Measurements from ENCODE around the gene TBX18. TPM values are rescaled to one million over a fixed set of nuclear protein-coding genes. Genes with fewer than 3 reads are reported as not detected.

The TBX18 gene
- total RNA-seq, 1 donor from 2014 or later = 1.3 TPM

- no peak for FAIRE-seq
- no peaks in the 10 kb centered on the region for H3K36me3 ChIP-seq (ENCODE audit: control insufficient read depth, insufficient read depth, low read length)
Measured at GRCh38 chr6:84789170-84789569, 24.8 kb upstream of the TBX18 start.

GRCh38 chr6:84788689-84789088 is 24.3 kb upstream of the TBX18 start:
- DNase-seq (ENCODE audit: low read depth) = no peak
- no peaks in the 10 kb centered on the region for H3K36me3 ChIP-seq (ENCODE audit: control insufficient read depth, insufficient read depth, low read length)
- peaks cover 4% of the 10 kb centered on the region for H3K27me3 ChIP-seq (ENCODE audit: control insufficient read depth, insufficient read depth, low read length)
- no peak for FAIRE-seq
- H3K4me3 ChIP-seq (ENCODE audit: low read depth, low read length) = no peak overlapping the region
- no peak for TF ChIP-seq CTCF (IDR thresholded peaks at IDR 0.05; ENCODE audit: insufficient read depth, low read length, severe bottlenecking)

More at GRCh38 chr6:84789170-84789569, 24.8 kb upstream of the TBX18 start:
- no peak for TF ChIP-seq CTCF (IDR thresholded peaks at IDR 0.05; ENCODE audit: insufficient read depth, low read length, severe bottlenecking)
- no peak for DNase-seq (ENCODE audit: low read depth)
- H3K27me3 ChIP-seq (ENCODE audit: control insufficient read depth, insufficient read depth, low read length) = peaks cover 4% of the 10 kb centered on the region
- H3K4me3 ChIP-seq (ENCODE audit: low read depth, low read length) = no peak overlapping the region

GRCh38 chr6:84785671-84786070 is 21.3 kb upstream of the TBX18 start:
- Histone ChIP-seq H3K4me3 (ENCODE audit: low read depth, low read length) (no peak overlapping the region), H3K36me3 (ENCODE audit: control insufficient read depth, insufficient read depth, low read length) (no peaks in the 10 kb centered on the region), H3K27me3 (ENCODE audit: control insufficient read depth, insufficient read depth, low read length) (peaks cover 7% of the 10 kb centered on the region)
- no peak for TF ChIP-seq CTCF (IDR thresholded peaks at IDR 0.05; ENCODE audit: insufficient read depth, low read length, severe bottlenecking)
- FAIRE-seq (no peak), DNase-seq (ENCODE audit: low read depth) (no peak)

- no peak for FAIRE-seq
- Histone ChIP-seq H3K27me3 (ENCODE audit: control insufficient read depth, insufficient read depth, low read length) (peaks cover 18% of the 10 kb centered on the region), H3K4me3 (ENCODE audit: low read depth, low read length) (no peak overlapping the region), H3K36me3 (ENCODE audit: control insufficient read depth, insufficient read depth, low read length) (no peaks in the 10 kb centered on the region)
- no peak for TF ChIP-seq CTCF (IDR thresholded peaks at IDR 0.05; ENCODE audit: insufficient read depth, low read length, severe bottlenecking)
- no peak for DNase-seq (ENCODE audit: low read depth)
Measured at GRCh38 chr6:84779917-84780316, 15.5 kb upstream of the TBX18 start.

GRCh38 chr6:84779380-84779779 is 15.0 kb upstream of the TBX18 start:
- FAIRE-seq (peak; percentile 28), DNase-seq (ENCODE audit: low read depth) (no peak)
- no peak overlapping the region for H3K4me3 ChIP-seq (ENCODE audit: low read depth, low read length)
- no peaks in the 10 kb centered on the region for H3K36me3 ChIP-seq (ENCODE audit: control insufficient read depth, insufficient read depth, low read length)
- peaks cover 18% of the 10 kb centered on the region for H3K27me3 ChIP-seq (ENCODE audit: control insufficient read depth, insufficient read depth, low read length)
- TF ChIP-seq CTCF (IDR thresholded peaks at IDR 0.05; ENCODE audit: insufficient read depth, low read length, severe bottlenecking) = peak; percentile 25

GRCh38 chr6:84777888-84778287 is 13.5 kb upstream of the TBX18 start:
- H3K27me3 ChIP-seq (ENCODE audit: control insufficient read depth, insufficient read depth, low read length) = peaks cover 29% of the 10 kb centered on the region
- TF ChIP-seq CTCF (IDR thresholded peaks at IDR 0.05; ENCODE audit: insufficient read depth, low read length, severe bottlenecking) = no peak
- no peak overlapping the region for H3K4me3 ChIP-seq (ENCODE audit: low read depth, low read length)
- FAIRE-seq = no peak
- DNase-seq (ENCODE audit: low read depth) = no peak
- no peaks in the 10 kb centered on the region for H3K36me3 ChIP-seq (ENCODE audit: control insufficient read depth, insufficient read depth, low read length)
